Fibroblast of peridontal ligament (primary cell): ENCODE measurements around the gene SYT11.
"Not testable (repeated sequence)": the region's sequence is repeated elsewhere in the genome, so short reads cannot be mapped to it uniquely, and the experiment has no call there.

Source experiments
- DNase-seq: peaks from one replicate; pipeline ENCODE4 v3.0.0-alpha.2; 2010; ENCODE audit errors: extremely low read depth

SYT11 gene

DNA sequence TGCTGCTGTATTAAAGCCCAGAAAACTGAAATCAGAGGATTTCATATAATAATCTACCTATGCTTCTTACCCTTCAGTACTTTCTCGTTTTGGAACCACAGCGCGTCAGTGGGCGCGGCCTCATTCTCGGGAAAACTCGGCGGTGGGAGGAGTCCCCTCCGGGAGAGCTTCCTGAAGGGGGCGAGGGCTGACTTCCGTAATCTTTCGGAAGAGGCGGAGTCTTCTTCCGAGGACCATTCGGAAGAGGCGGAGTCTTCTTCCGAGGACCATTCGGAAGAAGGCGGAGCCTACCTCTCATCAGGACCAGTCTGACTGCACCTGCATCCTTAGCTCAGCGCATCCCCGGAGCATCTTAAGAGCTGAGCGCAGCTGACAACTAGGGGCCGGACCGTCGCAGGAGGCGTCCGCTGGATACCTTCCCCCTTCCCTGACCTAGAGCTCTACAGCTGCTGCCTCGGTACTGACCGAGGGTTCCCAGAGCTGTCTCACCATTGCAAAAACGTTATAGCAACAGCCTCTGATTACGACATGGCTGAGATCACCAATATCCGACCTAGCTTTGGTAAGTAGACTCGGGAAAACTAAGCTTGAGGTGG is at the start of gene SYT11:
Gene SYT11 (plus strand): TSS at position 334 of the 596 bp plus-strand sequence. CDS start 195 bp downstream, at position 529.
- peak; percentile 96 for DNase-seq

GRCh38 chr1:155812878-155813277 is 46.5 kb upstream of the SYT11 start:
- no peak for DNase-seq

- DNase-seq, result no peak
Measured at GRCh38 chr1:155813672-155814071, 45.7 kb upstream of the SYT11 start.

- DNase-seq, result no peak
Measured at GRCh38 chr1:155816351-155816750, 43.0 kb upstream of the SYT11 start.

DNA sequence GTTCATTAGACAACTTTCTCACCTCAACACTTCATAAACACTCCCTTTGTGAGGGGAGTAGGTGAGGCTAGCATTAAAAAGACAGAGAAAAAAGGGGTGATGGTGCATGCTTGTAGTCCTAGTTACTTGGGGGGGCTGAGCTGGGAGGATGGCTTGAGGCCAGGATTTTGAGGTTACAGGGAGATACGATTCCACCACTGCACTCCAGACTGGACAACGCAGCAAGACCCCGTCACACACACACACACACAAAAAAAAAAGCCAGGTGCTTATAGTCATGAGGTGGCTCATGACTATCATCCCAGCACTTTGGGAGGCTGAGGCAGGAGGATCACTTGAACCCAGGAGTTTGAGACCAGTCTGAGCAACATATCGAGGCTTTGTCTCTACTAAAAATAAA is 31.9 kb upstream of the SYT11 start:
- DNase-seq, result no peak

DNA sequence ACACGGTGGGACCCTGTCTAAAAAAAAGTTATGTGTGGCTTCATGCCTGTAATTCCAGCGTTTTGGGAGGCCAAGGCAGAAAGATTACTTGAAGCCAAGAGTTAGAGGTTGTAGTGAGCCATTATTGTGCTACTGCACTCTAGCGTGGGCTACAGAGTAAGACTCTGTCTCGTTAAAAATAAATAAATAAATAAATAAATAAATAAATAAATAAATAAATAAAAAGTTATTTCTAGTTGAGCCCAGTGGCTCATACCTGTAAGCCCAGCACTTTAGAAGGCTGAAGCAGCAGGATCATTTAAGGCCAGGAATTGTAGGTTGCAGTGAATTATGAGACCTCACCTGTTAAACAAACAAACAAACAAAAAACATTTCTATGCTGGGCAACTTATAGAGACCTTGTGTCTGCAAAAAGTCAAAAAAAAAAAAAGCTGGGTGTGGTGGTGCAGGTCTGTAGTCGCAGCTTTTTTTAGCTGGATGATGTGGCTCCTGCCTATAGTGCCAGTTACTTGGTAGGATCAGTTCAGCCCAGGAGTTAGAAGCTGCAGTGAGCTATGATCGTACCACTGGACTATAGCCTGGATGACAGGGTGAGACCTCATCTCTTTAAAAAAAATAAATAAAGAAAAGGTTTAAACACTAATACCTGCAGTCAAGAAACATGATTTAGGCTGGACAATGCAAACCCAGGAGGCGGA is 27.9 kb upstream of the SYT11 start:
- DNase-seq, result no peak

GRCh38 chr1:155833665-155834295 is 25.6 kb upstream of the SYT11 start:
- no peak for DNase-seq

DNA sequence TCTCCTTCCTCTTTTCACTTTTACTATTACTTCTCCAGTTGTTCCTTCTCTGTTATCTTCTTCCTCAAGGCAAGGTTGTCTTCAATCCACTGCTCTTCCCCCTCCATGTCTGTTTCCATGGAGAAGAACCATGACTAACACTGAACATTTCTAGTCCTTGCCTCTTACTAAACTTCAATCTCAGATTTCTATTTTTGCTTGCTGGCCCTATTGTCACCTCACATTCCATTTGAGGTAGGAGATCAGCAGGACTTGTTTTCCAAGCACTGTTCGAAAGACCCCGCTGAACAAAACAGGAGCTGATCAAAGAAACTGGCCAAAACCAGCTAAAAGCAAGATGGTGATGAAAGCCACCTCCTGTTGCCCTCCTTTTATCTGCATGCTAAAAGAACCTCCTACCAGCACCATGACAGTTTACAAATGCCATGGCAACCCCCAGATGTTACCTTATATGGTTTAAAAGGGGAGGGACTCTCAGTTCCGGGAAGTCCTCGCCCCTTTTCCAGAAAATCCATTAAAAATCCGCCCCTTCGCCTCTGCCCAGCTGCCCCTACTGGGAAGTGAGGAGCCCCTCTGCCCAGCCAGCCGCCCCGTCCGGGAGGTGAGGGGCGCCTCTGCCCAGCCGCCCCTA is 25.0 kb upstream of the SYT11 start:
- DNase-seq, result peak; percentile 37

- not testable (repeated sequence) for DNase-seq
Measured at GRCh38 chr1:155834927-155835399, 24.4 kb upstream of the SYT11 start.

DNA sequence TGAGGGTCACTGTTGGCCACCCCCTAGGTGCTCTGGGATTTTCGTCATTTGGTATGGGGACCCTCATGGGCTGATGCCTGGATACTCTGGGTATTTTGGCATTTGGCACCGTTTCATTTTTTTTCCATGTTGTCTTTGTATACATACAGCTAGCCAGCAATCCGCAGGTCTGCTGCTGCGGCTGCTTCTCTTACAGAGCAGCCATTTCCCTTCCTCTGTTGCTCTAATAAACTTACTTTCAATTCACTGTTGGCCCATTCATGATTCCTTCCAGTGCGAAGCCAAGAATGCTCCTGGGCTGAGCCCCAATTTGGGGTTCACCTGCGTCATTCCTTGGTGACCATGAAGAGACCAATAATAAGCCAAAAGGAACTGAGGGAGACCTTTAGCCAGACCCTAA is 23.8 kb upstream of the SYT11 start:
- no peak for DNase-seq

- no peak for DNase-seq
Measured at GRCh38 chr1:155840386-155840785, 19.0 kb upstream of the SYT11 start.

DNA sequence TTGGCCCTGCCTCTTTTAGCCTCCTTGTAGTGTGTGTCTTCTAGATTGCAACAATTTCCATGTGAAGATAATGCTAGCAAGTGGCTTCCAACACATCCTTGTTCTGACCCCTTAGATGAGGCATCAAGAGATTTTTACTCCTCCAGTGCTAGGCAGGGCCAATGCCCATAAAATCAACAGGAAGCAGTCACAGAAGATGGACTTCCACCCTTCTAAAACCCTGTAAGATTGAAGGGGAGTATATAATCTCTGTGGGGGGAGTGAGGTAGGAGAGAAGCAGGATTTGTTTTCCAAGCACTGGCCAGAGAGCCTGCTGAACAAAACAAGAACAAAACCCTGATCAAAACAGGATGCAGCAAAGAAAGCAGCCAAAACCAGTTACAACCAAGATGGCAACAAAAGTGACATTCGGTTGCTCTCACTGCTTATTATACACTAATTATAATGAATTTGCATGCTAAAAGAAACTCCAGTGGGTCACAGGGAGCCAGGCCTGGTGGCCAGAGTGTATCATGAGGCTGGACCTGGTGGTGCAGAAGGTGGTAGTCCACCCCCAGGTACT is 14.4 kb upstream of the SYT11 start:
- no peak for DNase-seq

- no peak for DNase-seq
Measured at GRCh38 chr1:155847823-155848529, 11.4 kb upstream of the SYT11 start.

- DNase-seq, result peak; percentile 18
Measured at GRCh38 chr1:155850345-155850744, 9.0 kb upstream of the SYT11 start.

DNA sequence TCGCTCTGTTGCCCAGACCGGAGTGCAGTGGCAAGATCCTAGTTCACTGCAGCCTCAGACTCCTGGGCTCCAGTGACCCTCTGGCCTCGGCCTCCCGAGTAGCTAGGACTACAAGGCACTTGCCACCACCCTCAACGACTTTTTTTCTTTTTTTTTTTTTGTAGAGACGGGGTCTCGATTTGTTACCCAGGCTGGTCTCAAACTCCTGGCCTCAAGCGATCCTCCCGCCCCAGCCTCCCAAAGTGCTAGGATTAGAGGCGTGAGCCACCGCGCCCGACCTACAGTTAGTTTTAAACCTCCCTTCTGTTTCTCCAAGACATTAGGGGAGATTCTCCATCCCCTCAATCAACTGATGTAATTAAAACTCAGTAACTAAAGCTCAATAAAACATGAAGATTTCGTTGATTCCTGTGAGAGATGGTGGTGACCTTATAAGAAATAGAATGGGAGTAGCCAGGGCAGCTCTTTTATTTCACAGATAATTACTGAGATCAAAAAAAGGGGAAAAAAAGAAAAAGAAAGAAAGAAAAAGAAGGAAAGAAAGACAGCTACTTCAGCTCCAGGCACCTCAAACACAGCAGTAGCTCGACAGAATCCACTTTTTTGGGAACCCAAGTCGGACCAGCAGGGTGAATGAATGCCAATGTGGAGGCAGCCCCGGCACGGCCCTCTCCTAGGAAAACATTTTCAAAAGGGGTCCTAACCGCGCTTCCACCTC is 3.0 kb upstream of the SYT11 start:
- DNase-seq, result no peak

DNA sequence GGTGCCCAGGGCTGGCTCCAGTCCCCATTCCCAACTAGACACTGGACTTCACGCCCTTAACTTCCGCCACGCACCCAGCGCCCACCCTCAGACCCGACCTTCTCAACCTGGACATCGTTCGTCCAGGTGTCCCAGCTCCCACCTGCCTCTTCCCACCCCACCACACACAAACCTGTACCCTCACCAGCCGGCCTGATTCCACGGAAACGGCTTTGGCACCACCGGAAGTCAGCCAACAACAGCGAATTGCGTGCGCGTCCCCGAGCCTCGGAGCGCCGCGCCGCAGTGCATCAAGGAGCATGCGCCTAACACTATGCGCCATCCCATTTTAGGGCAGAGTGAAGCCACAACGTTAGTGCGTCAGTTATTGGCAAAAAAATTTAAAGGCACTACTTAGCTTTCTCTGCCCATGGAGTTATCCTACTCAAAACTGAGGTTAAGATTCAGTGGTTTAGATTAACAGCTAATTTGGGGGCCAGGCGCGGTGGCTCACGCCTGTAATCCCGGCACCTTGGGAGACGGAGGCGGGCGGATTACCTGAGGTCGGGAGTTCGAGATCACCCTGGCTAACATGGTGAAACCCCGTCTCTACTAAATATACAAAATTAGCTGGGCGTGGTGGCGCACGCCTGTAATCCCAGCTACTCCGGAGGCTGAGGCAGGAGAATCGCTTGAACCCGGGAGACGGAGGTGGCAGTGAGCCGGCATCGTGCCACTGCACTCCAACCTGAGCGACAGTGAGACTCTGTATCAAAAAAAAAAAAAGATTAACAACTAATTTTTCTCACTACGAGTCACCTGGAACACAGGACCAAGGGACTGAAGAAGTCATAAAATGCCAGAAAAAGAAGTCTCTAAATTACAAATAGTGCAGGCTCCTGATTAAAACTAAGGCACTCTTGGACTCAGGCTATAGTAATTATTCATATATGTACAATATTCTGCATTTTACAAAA is 2.1 kb upstream of the SYT11 start, which contains the start of gene GON4L:
Gene GON4L (minus strand): TSS at position 240 of the 956 bp plus-strand sequence. CDS start 3,434 bp downstream, outside the sequence.
- peak; percentile 93 for DNase-seq

DNA sequence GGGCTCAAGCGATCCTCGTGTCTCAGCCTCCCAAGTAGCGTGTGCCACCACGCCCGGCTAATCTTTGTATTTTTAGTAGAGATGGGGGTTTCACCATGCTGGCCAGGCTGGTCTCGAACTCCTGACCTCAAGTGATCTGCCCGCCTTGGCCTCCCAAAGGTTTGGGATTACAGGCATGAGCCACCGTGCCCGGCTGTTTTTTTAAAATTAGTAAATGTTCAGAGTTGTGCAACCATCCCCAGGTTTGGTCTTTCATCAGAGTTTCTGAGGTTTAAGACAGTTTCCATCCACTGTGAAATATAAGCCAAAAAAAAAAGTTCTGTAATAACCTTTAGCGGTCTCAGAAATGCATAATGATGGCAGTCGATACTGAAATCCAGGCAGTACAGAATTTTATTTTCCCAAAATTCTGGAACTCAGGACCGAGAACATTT is 550 bp upstream of the SYT11 start:
- DNase-seq, result peak; percentile 83

DNA sequence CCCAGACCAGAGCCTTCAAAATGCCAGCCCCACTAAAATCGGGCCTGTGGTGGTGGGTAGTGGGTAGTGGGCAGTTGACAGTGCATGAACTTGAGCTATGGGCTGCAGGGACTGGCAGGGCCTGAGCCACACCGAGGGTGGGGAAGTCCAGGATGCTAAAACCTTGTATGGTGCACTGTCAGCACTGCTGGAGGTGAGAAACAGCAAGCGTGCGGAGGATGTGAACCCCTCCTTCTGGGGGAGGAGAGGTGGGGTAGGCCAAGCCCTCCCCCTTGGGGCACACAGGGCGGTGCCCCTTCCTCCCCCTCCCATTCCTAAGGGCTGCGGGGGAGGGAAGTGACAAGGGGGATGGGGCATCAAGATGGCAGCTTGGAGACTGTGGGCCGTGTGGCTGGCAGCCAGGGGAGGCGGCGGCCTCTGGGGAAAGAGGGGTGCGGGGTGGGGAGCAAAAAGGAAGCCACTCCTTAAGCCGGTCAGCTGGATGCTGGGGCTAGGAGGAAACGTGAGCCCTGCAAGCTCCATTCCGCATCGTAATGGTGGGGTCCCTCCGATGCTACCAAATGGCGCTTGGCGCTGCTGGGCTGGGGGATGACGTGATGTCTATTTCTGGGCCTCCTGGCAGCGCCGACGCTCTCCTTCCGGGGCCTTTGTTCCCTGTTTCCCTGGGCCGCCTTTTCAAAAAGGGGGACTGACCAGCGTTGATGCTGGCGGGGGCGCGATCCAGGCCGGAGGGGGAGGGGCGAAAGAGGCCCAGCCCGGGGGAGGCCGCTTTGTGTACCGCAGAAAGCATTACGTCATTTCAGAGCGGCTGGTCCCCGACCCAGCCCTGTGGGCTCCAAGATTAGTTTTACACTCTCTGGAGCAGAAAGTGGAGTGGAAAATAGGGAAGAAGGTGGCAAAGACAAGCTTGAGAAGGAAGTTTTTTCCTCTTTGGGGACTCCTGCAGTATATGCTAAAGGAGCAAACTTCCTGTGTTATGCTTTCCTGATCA is 809 bp downstream of the SYT11 start:
- DNase-seq, result peak; percentile 82
